ENCODE results near the gene FLYWCH1. TPM values are rescaled to one million over a fixed set of nuclear protein-coding genes. Genes with fewer than 3 reads are reported as not detected.

FLYWCH1 gene
- total and polyA plus RNA-seq, 2 donors (not counting 1 experiment from before 2014, with no cell fraction given), result 78.3 to 120 TPM

- ChIA-PET POLR2A (interaction anchor here (0.5 to 0.6 kb wide), 2 partner anchors 53 to 1697 kb away, joined by 3 to 4 read pairs; no protein-coding TSS in a partner anchor), CTCF (interaction anchor here (0.8 to 1.6 kb wide), 2 partner anchors 10 to 104 kb away, joined by 3 to 4 read pairs; no protein-coding TSS in a partner anchor)
- H2AFZ ChIP-seq (ENCODE audit: insufficient read depth, low read depth, low read length, poor library complexity, severe bottlenecking), result no peak overlapping the region
- H3K4me2 ChIP-seq (replicated peaks; ENCODE audit: low read depth, low read length, poor library complexity, severe bottlenecking), result no peak overlapping the region
- Mint-ChIP-seq H3K9me3 (ENCODE audit: insufficient read depth) (no peaks in the 10 kb centered on the region), H3K27me3 (peaks cover 12% of the 10 kb centered on the region), H3K27ac (no peak overlapping the region), H3K4me1 (peaks cover 16% of the 10 kb centered on the region), H3K4me3 (no peak overlapping the region)
- peaks cover 0 to 15% (median 0%) of the 10 kb centered on the region in 3 donors for H3K9me3 ChIP-seq (ENCODE audit: control extremely low read depth in 1 of 3, control insufficient read depth in 2 of 3, insufficient read depth in 1 of 3, low read length in 2 of 3)
- peaks cover 0 to 25% (median 8%) of the 10 kb centered on the region in 4 experiments for H3K27me3 ChIP-seq (replicated peaks in 1 of 4; ENCODE audit: control extremely low read depth in 1 of 4, control insufficient read depth in 3 of 4, insufficient read depth in 4 of 4, low read length in 3 of 4)
- ATAC-seq (ENCODE audit: low read depth), result no peak
- no peak overlapping the region for H3K9ac ChIP-seq (ENCODE audit: low read length)
- H3K27ac ChIP-seq (ENCODE audit: low read length in 2 of 2), result no peak overlapping the region
- H3K36me3 ChIP-seq (replicated peaks in 1 of 2; ENCODE audit: control extremely low read depth in 1 of 2, control insufficient read depth in 1 of 2, extremely low read depth in 1 of 2, insufficient read depth in 2 of 2, low read length in 1 of 2), result no peaks in the 10 kb centered on the region
- peaks cover 25 to 28% of the 10 kb centered on the region in 2 donors for H3K4me1 ChIP-seq (ENCODE audit: control insufficient read depth in 2 of 2, insufficient read depth in 2 of 2, low read length in 2 of 2)
- WGBS (ENCODE audit: insufficient coverage), result 74% methylated on average over 11 of the region's 15 CpGs
- H3K4me3 ChIP-seq (ENCODE audit: control extremely low read depth in 1 of 5, extremely low read depth in 1 of 5, insufficient read depth in 1 of 5, low read depth in 2 of 5, low read length in 4 of 5), result no peak overlapping the region
- no peaks in the 10 kb centered on the region for H3K79me2 ChIP-seq (ENCODE audit: control insufficient read depth, insufficient read depth, low read length)
- intact Hi-C loops (cut with micrococcal nuclease), result no loop called here
- DNase-seq, result no peak
- H4K20me1 ChIP-seq (ENCODE audit: control insufficient read depth, insufficient read depth, low read length, poor library complexity, severe bottlenecking), result peaks cover 12% of the 10 kb centered on the region
- no peak for TF ChIP-seq CTCF (IDR thresholded peaks at IDR 0.05)
- TF ChIP-seq EZH2 (IDR thresholded peaks at IDR 0.05; ENCODE audit: borderline replicate concordance, insufficient read depth, low read depth, low read length, poor library complexity, severe bottlenecking), result no peak
Observed at GRCh38 chr16:2971985-2972784, 60.5 kb downstream of the FLYWCH1 start.

GRCh38 chr16:2973093-2973492 lies 61.4 kb downstream of the FLYWCH1 start:
- H3K27me3 Mint-ChIP-seq, result peaks cover 9% of the 10 kb centered on the region
- no peaks in the 10 kb centered on the region for H3K9me3 Mint-ChIP-seq (ENCODE audit: insufficient read depth)
- Histone ChIP-seq H2AFZ (ENCODE audit: insufficient read depth, low read depth, low read length, poor library complexity, severe bottlenecking) (no peak overlapping the region), H3K36me3 (replicated peaks in 1 of 2; ENCODE audit: control extremely low read depth in 1 of 2, control insufficient read depth in 1 of 2, extremely low read depth in 1 of 2, insufficient read depth in 2 of 2, low read length in 1 of 2) (no peaks in the 10 kb centered on the region), H3K4me1 (ENCODE audit: control insufficient read depth in 2 of 2, insufficient read depth in 2 of 2, low read length in 2 of 2) (peaks cover 16 to 19% of the 10 kb centered on the region in 2 donors), H3K27ac (ENCODE audit: low read length in 2 of 2) (no peak overlapping the region), H3K4me2 (replicated peaks; ENCODE audit: low read depth, low read length, poor library complexity, severe bottlenecking) (no peak overlapping the region), H4K20me1 (ENCODE audit: control insufficient read depth, insufficient read depth, low read length, poor library complexity, severe bottlenecking) (peaks cover 3% of the 10 kb centered on the region), H3K4me3 (ENCODE audit: control extremely low read depth in 1 of 5, extremely low read depth in 1 of 5, insufficient read depth in 1 of 5, low read depth in 2 of 5, low read length in 4 of 5) (no peak overlapping the region), H3K79me2 (ENCODE audit: control insufficient read depth, insufficient read depth, low read length) (no peaks in the 10 kb centered on the region), H3K9me3 (ENCODE audit: control extremely low read depth in 1 of 3, control insufficient read depth in 2 of 3, insufficient read depth in 1 of 3, low read length in 2 of 3) (peaks cover 0 to 8% (median 0%) of the 10 kb centered on the region in 3 donors), H3K9ac (ENCODE audit: low read length) (no peak overlapping the region), H3K27me3 (replicated peaks in 1 of 4; ENCODE audit: control extremely low read depth in 1 of 4, control insufficient read depth in 3 of 4, insufficient read depth in 4 of 4, low read length in 3 of 4) (peaks cover 0 to 17% (median 4%) of the 10 kb centered on the region in 4 experiments)
- H3K4me3 Mint-ChIP-seq, result no peak overlapping the region
- intact Hi-C loops (cut with micrococcal nuclease), result no loop called here
- no peak overlapping the region for H3K27ac Mint-ChIP-seq
- ChIA-PET POLR2A (no interaction called here), CTCF (no interaction called here)
- ATAC-seq (ENCODE audit: low read depth), result no peak
- DNase-seq, result no peak
- TF ChIP-seq CTCF (IDR thresholded peaks at IDR 0.05) (no peak), EZH2 (IDR thresholded peaks at IDR 0.05; ENCODE audit: borderline replicate concordance, insufficient read depth, low read depth, low read length, poor library complexity, severe bottlenecking) (no peak)
- whole genome bisulfite sequencing (ENCODE audit: insufficient coverage), result 90% methylated on average over 5 of the region's 5 CpGs
- peaks cover 10% of the 10 kb centered on the region for H3K4me1 Mint-ChIP-seq

All from B cell (primary cell).